ENCODE results near the gene UVRAG.

UVRAG gene

DNA sequence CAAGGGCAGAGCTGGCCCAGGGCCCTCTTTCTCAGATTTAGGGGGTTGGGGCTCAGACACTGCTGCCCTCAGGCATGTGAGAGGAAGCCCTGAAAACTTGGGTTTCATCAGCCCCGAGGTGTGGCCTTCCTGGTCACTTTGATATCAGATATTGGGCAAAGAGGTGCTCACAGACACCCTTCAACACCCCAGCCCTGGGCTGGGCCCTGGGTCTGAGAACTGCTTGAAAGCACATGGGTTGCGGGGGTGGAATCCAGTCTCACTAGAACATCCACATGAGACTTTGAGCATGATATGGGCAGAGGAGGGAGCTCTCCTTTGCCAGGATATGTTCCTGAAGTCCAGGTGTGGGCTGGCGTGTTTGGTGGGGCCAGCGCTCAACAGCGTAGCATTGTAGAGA lies 36.0 kb upstream of the UVRAG start:
- peaks cover 4% of the 10 kb centered on the region for H3K4me1 ChIP-seq (ENCODE audit: insufficient read depth, low read length)
- H3K36me3 ChIP-seq (ENCODE audit: insufficient read depth, low read length) = no peaks in the 10 kb centered on the region
- no peak overlapping the region for H3K9ac ChIP-seq (ENCODE audit: low read depth, low read length)
- no peaks in the 10 kb centered on the region for H3K9me3 ChIP-seq (ENCODE audit: control insufficient read depth, insufficient read depth, low read length)

DNA sequence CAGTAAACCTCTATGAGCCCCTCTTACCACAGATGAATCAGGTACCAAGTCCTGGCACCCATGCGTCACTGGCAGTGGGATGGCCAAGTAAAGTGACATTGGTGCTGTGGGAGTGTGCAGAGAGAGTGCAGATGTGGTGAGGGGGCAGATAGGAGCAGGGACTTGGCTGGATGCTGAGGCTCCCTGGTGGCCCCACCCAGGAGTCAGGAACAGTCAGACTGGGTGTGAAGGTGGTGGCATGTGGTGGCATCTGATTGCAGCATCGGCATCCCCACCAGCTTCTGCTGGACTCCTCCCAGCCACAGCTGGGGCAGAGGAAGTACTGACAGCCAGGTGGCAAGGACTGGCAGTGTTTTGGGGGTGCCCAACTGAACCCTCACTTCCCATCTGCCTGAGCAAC lies 35.0 kb upstream of the UVRAG start:
- Histone ChIP-seq H3K9me3 (ENCODE audit: control insufficient read depth, insufficient read depth, low read length) (no peaks in the 10 kb centered on the region), H3K9ac (ENCODE audit: low read depth, low read length) (no peak overlapping the region), H3K4me1 (ENCODE audit: insufficient read depth, low read length) (peaks cover 3% of the 10 kb centered on the region), H3K36me3 (ENCODE audit: insufficient read depth, low read length) (no peaks in the 10 kb centered on the region)

DNA sequence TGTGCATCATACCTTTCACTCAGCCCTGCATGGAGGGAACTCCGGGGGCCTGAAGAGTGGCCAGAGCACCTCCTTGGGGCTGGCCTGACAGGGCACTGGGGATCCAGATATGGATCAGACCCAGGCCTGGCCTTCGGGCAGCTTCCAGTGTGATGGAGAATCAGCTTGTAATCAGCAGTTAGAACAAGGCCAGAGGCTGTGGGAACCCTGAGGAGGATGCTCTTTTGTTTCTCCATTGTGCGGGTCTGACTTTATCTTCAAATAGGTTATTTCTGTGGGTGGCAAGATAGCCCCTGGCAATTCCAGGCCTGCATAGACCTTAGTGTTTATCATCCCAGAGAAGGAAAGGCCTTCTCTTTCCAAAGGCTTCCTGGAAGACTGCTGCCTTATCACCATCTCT lies 34.1 kb upstream of the UVRAG start:
- Histone ChIP-seq H3K9ac (ENCODE audit: low read depth, low read length) (no peak overlapping the region), H3K4me1 (ENCODE audit: insufficient read depth, low read length) (no peaks in the 10 kb centered on the region; the same call in 1 of the 2 replicates), H3K36me3 (ENCODE audit: insufficient read depth, low read length) (no peaks in the 10 kb centered on the region), H3K9me3 (ENCODE audit: control insufficient read depth, insufficient read depth, low read length) (no peaks in the 10 kb centered on the region)

GRCh38 chr11:75781296-75781695 lies 33.7 kb upstream of the UVRAG start:
- Histone ChIP-seq H3K36me3 (ENCODE audit: insufficient read depth, low read length) (no peaks in the 10 kb centered on the region), H3K9me3 (ENCODE audit: control insufficient read depth, insufficient read depth, low read length) (no peaks in the 10 kb centered on the region), H3K9ac (ENCODE audit: low read depth, low read length) (no peak overlapping the region), H3K4me1 (ENCODE audit: insufficient read depth, low read length) (no peaks in the 10 kb centered on the region)

- no peaks in the 10 kb centered on the region for H3K4me1 ChIP-seq (ENCODE audit: insufficient read depth, low read length)
- H3K9me3 ChIP-seq (ENCODE audit: control insufficient read depth, insufficient read depth, low read length) = no peaks in the 10 kb centered on the region
- H3K36me3 ChIP-seq (ENCODE audit: insufficient read depth, low read length) = no peaks in the 10 kb centered on the region
- no peak overlapping the region for H3K9ac ChIP-seq (ENCODE audit: low read depth, low read length)
Observed at GRCh38 chr11:75781831-75782230, 33.2 kb upstream of the UVRAG start.

GRCh38 chr11:75782540-75783263 lies 32.3 kb upstream of the UVRAG start:
- Histone ChIP-seq H3K9me3 (ENCODE audit: control insufficient read depth, insufficient read depth, low read length) (no peaks in the 10 kb centered on the region), H3K4me1 (ENCODE audit: insufficient read depth, low read length) (no peaks in the 10 kb centered on the region), H3K9ac (ENCODE audit: low read depth, low read length) (no peak overlapping the region), H3K36me3 (ENCODE audit: insufficient read depth, low read length) (no peaks in the 10 kb centered on the region)

- Histone ChIP-seq H3K36me3 (ENCODE audit: insufficient read depth, low read length) (no peaks in the 10 kb centered on the region), H3K9me3 (ENCODE audit: control insufficient read depth, insufficient read depth, low read length) (no peaks in the 10 kb centered on the region), H3K4me1 (ENCODE audit: insufficient read depth, low read length) (no peaks in the 10 kb centered on the region), H3K9ac (ENCODE audit: low read depth, low read length) (no peak overlapping the region)
Observed at GRCh38 chr11:75783416-75784084, 31.5 kb upstream of the UVRAG start.

GRCh38 chr11:75784085-75784478 lies 30.9 kb upstream of the UVRAG start:
- Histone ChIP-seq H3K36me3 (ENCODE audit: insufficient read depth, low read length) (no peaks in the 10 kb centered on the region), H3K9ac (ENCODE audit: low read depth, low read length) (no peak overlapping the region), H3K9me3 (ENCODE audit: control insufficient read depth, insufficient read depth, low read length) (no peaks in the 10 kb centered on the region), H3K4me1 (ENCODE audit: insufficient read depth, low read length) (no peaks in the 10 kb centered on the region)

- Histone ChIP-seq H3K36me3 (ENCODE audit: insufficient read depth, low read length) (no peaks in the 10 kb centered on the region), H3K9me3 (ENCODE audit: control insufficient read depth, insufficient read depth, low read length) (no peaks in the 10 kb centered on the region), H3K4me1 (ENCODE audit: insufficient read depth, low read length) (no peaks in the 10 kb centered on the region), H3K9ac (ENCODE audit: low read depth, low read length) (no peak overlapping the region)
Observed at GRCh38 chr11:75784506-75784905, 30.5 kb upstream of the UVRAG start.

GRCh38 chr11:75785187-75785586 lies 29.8 kb upstream of the UVRAG start:
- Histone ChIP-seq H3K9me3 (ENCODE audit: control insufficient read depth, insufficient read depth, low read length) (no peaks in the 10 kb centered on the region), H3K9ac (ENCODE audit: low read depth, low read length) (no peak overlapping the region), H3K4me1 (ENCODE audit: insufficient read depth, low read length) (no peaks in the 10 kb centered on the region), H3K36me3 (ENCODE audit: insufficient read depth, low read length) (no peaks in the 10 kb centered on the region)

DNA sequence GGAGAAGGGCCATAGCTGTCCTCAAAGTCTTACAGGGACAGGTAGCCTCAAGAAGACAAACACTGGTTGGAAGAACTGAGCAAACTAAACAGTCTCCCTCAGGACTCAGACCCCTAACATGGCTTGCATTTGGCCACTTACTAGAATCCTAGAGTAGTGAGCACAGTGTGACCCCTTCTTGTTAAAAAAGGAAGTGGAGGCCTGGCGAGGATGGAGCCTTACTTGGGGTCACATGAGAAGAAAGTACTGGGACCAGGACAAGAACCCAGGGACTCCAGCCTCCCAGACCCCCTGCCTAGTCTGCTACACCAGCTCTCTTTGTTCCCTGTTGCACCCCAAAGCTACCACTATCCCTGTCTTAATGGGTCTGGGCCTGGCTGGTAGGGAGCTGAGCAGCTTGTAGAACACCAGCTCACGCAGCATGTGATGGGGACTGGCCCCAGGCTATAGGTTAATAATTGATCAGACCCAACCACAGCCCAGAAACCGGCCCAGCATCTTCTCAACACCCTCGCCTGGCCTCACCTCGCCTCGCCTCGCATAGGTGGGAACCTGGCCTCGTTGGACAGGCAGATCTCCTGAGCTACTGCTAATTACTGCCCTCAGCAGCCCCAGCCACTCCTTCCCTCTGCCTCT lies 28.8 kb upstream of the UVRAG start:
- H3K9me3 ChIP-seq (ENCODE audit: control insufficient read depth, insufficient read depth, low read length) = no peaks in the 10 kb centered on the region
- H3K4me1 ChIP-seq (ENCODE audit: insufficient read depth, low read length) = no peaks in the 10 kb centered on the region
- H3K36me3 ChIP-seq (ENCODE audit: insufficient read depth, low read length) = no peaks in the 10 kb centered on the region
- no peak overlapping the region for H3K9ac ChIP-seq (ENCODE audit: low read depth, low read length)

GRCh38 chr11:75789521-75789920 lies 25.5 kb upstream of the UVRAG start:
- H3K9me3 ChIP-seq (ENCODE audit: control insufficient read depth, insufficient read depth, low read length) = no peaks in the 10 kb centered on the region
- no peaks in the 10 kb centered on the region for H3K4me1 ChIP-seq (ENCODE audit: insufficient read depth, low read length)
- H3K9ac ChIP-seq (ENCODE audit: low read depth, low read length) = no peak overlapping the region
- H3K36me3 ChIP-seq (ENCODE audit: insufficient read depth, low read length) = no peaks in the 10 kb centered on the region

GRCh38 chr11:75790986-75791385 lies 24.0 kb upstream of the UVRAG start:
- Histone ChIP-seq H3K4me1 (ENCODE audit: insufficient read depth, low read length) (no peaks in the 10 kb centered on the region), H3K36me3 (ENCODE audit: insufficient read depth, low read length) (no peaks in the 10 kb centered on the region), H3K9me3 (ENCODE audit: control insufficient read depth, insufficient read depth, low read length) (no peaks in the 10 kb centered on the region), H3K9ac (ENCODE audit: low read depth, low read length) (no peak overlapping the region)

DNA sequence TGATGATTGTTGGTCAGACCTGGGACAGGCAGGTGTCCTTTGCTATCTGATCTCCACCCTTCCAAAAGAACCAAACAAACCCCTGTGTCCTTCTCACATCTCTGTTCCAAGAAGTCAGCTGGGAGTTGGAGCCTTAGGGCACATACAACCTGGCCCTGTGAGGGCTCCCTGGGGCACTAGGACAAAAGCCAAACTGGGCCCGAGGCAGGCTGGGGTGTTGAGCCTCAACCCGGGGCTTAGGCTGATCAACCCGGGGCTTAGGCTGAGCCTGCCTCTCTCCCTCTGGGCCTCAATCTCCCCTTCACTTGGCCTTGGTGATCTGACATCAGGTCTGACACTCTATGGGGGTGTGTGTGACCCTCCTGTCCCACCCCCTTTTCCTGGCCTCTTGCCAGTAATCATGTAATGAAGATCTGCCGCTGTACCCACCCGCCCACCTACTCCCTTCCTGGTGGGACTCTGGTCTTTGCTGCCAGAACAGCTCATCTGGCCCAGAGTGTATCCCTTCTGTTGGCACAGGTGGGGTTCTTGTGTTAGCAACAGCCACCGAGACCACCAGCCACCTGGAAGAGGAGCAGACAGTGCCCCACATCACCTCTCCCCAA lies 22.8 kb upstream of the UVRAG start:
- Histone ChIP-seq H3K9me3 (ENCODE audit: control insufficient read depth, insufficient read depth, low read length) (no peaks in the 10 kb centered on the region), H3K9ac (ENCODE audit: low read depth, low read length) (no peak overlapping the region), H3K36me3 (ENCODE audit: insufficient read depth, low read length) (no peaks in the 10 kb centered on the region), H3K4me1 (ENCODE audit: insufficient read depth, low read length) (no peaks in the 10 kb centered on the region)

Data from ES-I3 (cell line).